ENCODE results near the gene SND1. TPM values are rescaled to one million over a fixed set of nuclear protein-coding genes. Genes with fewer than 3 reads are reported as not detected.
A peak's percentile ranks its signal among the peaks of the same experiment; 100 is the strongest.

The SND1 gene
- total RNA-seq, 1 donor: 202 TPM

DNA sequence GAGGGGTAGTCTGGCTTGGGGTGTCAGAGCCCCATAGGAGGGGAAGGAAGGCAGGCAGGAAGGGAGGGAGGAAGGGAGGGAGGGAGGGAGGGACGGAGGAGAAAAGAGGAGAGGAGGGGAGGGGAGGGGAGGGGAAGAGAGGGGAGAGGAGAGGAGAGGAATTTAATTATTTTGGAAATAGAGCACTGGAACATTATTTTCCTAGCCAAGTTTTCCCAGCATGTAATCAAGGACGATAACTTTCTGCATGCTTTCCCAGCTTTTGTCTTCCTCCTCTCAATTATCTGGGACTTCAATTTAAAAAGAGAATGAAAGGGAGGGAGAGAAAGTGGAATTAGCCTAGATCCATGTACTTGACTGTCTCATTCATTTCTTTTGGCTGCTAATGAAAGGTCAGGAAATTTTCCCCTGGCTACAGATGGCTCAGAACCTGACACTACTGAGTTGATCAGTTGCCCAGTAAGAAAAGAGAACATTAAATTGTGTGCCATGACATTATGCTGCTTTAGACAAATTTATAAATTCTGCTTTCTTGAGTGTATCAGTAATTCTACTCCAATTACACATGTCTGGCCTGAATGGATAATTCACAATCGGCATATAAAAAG is 230.4 kb downstream of the SND1 start:
- TF ChIP-seq, protein P1, sequence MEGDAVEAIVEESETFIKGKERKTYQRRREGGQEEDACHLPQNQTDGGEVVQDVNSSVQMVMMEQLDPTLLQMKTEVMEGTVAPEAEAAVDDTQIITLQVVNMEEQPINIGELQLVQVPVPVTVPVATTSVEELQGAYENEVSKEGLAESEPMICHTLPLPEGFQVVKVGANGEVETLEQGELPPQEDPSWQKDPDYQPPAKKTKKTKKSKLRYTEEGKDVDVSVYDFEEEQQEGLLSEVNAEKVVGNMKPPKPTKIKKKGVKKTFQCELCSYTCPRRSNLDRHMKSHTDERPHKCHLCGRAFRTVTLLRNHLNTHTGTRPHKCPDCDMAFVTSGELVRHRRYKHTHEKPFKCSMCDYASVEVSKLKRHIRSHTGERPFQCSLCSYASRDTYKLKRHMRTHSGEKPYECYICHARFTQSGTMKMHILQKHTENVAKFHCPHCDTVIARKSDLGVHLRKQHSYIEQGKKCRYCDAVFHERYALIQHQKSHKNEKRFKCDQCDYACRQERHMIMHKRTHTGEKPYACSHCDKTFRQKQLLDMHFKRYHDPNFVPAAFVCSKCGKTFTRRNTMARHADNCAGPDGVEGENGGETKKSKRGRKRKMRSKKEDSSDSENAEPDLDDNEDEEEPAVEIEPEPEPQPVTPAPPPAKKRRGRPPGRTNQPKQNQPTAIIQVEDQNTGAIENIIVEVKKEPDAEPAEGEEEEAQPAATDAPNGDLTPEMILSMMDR (IDR thresholded peaks at IDR 0.05; ENCODE audit: insufficient read depth, low read length): no peak
- no peak overlapping the region for H3K4me3 ChIP-seq (ENCODE audit: low read depth, low read length)
- no peak for DNase-seq (ENCODE audit: low read depth)

DNA sequence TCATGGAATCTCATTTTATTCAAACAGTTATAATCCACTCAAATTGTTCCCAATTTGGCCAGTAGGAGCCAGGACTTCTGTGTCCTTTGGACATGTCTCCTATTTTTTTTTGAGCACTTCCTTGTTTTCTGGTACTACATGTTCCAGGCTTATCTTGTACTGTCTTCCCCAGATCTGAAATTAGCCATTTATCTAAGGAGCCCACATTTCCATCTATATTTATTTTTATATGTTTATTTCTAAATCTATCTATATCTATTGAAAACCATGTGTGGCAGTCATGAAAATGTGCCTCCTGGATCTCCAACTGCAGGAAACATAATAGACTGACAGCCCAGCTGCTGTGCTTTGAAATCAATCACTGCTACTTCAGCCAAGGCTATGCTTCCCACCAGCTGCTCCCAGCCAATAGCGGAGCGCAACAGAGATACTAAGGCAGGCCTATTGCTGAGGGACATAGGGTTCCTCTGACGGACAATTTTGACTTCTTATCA is 232.1 kb downstream of the SND1 start:
- no peak overlapping the region for H3K4me3 ChIP-seq (ENCODE audit: low read depth, low read length)
- TF ChIP-seq, protein P1 (IDR thresholded peaks at IDR 0.05; ENCODE audit: insufficient read depth, low read length): no peak
- no peak for DNase-seq (ENCODE audit: low read depth)

DNA sequence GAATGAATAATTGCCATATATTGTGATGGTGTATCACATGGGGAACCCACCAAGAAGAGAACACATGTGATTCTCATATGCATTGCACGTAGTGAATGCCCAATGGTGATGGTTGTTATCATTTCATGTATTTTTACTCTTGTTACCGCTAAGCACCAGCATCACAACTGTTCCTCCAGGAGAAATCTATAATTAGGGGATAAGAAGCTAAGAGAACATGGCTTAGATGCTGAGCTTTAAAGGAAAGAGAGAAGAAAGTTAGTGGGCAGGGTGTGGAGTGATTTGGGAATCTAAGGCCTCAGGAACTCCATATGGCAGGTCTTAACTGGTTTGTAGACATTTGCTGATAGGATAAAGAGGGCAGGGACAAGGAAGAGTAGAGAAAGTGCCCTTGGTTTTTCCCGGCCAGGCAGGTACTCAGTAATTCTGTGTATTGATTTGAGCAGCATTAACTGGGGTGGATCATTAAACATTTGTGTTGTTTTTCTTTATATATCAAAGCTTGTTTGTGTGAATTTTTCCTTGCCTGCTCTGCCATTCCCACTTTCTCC is 233.3 kb downstream of the SND1 start:
- H3K4me3 ChIP-seq (ENCODE audit: low read depth, low read length): no peak overlapping the region
- DNase-seq (ENCODE audit: low read depth): no peak
- TF ChIP-seq, protein P1 (IDR thresholded peaks at IDR 0.05; ENCODE audit: insufficient read depth, low read length): no peak

DNA sequence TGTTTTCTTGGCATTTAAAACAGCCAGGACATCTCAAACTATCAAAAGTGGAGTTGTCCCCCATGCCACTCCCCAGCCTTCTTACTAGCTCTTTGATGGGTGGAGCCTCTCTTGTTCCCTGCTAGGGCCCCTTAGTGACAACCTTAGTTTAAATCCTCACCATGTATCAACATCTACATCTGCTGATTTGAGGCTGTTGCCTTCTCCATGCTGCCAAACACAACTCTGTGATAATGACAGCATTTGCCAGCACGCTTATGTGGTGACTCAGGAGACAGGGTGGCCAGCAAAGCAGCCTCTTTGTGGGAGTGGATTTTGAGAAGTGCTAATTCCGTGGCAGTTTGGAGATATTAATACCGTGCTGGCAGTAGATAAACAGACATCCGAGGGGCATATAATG is 233.8 kb downstream of the SND1 start:
- no peak overlapping the region for H3K4me3 ChIP-seq (ENCODE audit: low read depth, low read length)
- TF ChIP-seq, protein P1 (IDR thresholded peaks at IDR 0.05; ENCODE audit: insufficient read depth, low read length): no peak
- peak; percentile 83 for DNase-seq (ENCODE audit: low read depth)

DNA sequence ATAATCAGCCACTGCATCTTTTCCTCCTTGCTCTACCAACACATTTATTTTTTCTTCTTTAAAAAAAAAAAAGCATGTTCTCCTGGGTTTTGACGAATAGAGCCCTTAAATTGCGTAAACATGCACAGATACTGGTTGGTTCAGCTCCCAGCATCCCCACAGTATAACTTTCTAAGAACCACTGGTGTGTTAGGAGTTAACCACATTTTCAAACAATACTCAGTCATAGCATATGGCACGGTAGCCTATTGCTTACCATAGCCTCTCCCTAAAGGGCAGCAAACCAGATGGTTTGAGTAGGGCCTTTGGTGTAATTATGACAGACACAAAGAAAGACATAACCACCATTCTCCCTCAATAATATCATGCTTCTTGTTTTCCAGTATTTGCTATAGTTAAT is 234.3 kb downstream of the SND1 start:
- TF ChIP-seq, protein P1 (IDR thresholded peaks at IDR 0.05; ENCODE audit: insufficient read depth, low read length): no peak
- DNase-seq (ENCODE audit: low read depth): peak; percentile 54
- no peak overlapping the region for H3K4me3 ChIP-seq (ENCODE audit: low read depth, low read length)

DNA sequence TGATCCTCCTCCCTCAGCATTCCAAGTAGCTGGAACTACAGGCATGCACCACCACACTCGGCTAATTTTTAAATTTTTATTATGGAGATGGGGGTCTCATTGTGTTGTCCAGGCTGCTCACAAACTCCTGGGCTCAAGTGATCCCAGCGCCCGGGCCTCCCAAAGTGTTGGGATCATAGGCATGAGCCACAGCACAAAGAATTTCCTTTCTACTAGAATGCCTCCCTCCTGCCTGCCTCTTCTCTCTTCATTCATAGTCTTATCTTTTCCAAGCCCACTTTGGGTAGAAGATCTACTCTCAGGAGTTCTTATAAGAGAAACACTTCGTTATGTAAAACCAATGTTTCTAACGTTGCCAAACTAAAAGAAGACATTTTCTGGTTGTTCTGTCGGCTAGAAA is 235.1 kb downstream of the SND1 start:
- TF ChIP-seq, protein P1 (IDR thresholded peaks at IDR 0.05; ENCODE audit: insufficient read depth, low read length): no peak
- DNase-seq (ENCODE audit: low read depth): no peak
- no peak overlapping the region for H3K4me3 ChIP-seq (ENCODE audit: low read depth, low read length)
